Measurements from ENCODE around the gene DHX36. TPM values are rescaled to one million over a fixed set of nuclear protein-coding genes. Genes with fewer than 3 reads are reported as not detected.

DHX36 gene, protein sequence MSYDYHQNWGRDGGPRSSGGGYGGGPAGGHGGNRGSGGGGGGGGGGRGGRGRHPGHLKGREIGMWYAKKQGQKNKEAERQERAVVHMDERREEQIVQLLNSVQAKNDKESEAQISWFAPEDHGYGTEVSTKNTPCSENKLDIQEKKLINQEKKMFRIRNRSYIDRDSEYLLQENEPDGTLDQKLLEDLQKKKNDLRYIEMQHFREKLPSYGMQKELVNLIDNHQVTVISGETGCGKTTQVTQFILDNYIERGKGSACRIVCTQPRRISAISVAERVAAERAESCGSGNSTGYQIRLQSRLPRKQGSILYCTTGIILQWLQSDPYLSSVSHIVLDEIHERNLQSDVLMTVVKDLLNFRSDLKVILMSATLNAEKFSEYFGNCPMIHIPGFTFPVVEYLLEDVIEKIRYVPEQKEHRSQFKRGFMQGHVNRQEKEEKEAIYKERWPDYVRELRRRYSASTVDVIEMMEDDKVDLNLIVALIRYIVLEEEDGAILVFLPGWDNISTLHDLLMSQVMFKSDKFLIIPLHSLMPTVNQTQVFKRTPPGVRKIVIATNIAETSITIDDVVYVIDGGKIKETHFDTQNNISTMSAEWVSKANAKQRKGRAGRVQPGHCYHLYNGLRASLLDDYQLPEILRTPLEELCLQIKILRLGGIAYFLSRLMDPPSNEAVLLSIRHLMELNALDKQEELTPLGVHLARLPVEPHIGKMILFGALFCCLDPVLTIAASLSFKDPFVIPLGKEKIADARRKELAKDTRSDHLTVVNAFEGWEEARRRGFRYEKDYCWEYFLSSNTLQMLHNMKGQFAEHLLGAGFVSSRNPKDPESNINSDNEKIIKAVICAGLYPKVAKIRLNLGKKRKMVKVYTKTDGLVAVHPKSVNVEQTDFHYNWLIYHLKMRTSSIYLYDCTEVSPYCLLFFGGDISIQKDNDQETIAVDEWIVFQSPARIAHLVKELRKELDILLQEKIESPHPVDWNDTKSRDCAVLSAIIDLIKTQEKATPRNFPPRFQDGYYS
- 21.6 and 32.3 TPM in 2 replicates for total RNA-seq

DNA sequence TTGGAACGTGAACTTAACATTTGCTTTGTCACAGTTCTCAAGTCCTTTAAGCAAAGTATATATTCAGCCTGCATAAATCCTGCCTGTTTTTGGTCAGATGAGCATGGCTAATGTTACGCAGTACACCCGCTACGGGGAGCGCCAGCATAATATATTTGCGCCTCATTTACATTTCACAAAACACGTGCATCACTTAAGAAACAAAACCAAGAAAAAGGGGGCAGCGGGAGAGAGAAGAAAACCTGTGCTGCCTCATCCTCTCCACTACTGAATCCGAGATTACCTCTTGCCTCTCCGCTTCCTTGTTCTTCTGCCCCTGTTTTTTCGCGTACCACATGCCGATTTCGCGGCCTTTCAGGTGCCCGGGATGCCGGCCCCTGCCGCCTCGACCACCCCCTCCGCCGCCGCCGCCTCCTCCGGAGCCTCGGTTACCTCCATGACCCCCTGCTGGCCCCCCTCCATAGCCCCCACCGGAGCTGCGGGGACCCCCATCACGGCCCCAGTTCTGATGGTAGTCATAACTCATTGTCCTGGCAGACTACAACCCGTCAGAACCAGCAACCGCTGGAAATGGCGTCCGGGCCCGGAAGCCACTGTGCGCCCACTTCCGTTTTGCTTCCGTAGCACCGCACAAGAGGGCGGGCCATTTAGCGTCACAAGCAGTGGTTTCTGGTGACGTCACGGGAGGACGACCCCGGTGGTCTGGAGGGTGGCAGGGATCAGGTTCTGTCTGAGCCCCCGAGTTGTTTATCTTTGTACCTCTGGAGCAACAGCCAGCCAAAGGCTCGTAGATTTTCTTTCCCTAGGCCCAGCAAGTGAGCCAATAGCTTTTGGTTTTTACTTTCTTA is at the start of gene DHX36:
Gene DHX36, minus strand, starts transcription at position 597 of the 848 bp plus-strand sequence. Its CDS starts 71 bp downstream, at position 526.
- peak; percentile 92 to 95 for DNase-seq (ENCODE audit: low read depth in 2 of 2)

GRCh38 chr3:154367221-154367620 is 42.9 kb upstream of the DHX36 start:
- DNase-seq (ENCODE audit: low read depth in 2 of 2) = no peak

GRCh38 chr3:154364849-154365248 is 40.6 kb upstream of the DHX36 start:
- no peak for DNase-seq (ENCODE audit: low read depth in 2 of 2)

DNA sequence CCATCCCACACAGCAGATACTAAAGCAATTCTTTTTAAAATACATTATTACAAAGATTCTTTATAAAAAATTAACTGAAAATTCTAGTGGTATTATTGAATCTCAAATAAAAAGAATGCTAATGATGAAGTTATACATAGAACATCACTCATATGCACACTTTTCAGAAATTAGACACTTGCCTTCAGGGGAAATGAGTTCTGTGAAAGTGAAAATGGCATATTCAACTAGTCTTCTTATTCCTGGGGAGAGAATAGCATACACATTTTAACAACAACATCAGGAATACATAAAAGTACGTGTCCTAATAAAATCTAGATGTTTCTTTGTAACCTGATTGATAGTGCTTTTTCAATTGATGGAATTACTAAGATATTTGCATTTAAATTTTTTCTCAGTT is 36.8 kb upstream of the DHX36 start:
- no peak for DNase-seq (ENCODE audit: low read depth in 2 of 2)

DNA sequence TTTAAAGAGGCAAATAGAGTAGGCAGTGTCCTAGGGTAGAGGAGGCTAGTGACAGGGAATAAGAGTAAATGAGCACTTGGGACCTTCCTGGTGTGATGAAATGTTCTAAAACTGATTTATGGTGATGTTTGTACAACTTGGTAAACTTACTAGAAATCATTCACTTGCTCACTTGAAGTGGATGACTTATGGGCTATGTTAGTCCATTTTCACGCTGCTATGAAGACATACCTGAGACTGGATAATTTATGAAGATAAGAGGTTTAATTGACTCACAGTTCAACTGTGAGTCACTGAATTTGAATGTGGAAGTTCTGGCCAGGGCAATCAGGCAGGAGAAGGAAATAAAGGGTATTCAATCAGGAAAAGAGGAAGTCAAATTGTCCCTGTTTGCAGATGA is 31.7 kb upstream of the DHX36 start:
- no peak for DNase-seq (ENCODE audit: low read depth in 2 of 2)

DNA sequence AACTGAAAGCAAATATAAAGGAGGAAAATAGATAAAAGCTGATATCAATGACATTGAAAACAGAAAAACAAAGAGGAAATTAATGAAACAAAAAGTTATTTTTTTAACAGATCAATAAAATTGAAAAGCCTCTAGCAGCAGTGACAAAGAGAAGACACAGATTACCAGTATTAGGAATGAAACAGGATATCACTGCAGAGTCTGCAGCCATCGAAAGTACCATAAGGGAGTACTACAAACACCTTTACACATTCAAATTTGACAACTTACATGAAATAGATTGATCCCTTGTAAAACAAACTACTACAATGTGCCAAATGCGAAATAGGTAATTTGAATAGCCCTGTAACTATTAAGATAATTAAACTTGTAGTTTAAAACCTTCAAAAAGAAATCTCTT is 24.9 kb upstream of the DHX36 start:
- DNase-seq (ENCODE audit: low read depth in 2 of 2) = no peak

DNA sequence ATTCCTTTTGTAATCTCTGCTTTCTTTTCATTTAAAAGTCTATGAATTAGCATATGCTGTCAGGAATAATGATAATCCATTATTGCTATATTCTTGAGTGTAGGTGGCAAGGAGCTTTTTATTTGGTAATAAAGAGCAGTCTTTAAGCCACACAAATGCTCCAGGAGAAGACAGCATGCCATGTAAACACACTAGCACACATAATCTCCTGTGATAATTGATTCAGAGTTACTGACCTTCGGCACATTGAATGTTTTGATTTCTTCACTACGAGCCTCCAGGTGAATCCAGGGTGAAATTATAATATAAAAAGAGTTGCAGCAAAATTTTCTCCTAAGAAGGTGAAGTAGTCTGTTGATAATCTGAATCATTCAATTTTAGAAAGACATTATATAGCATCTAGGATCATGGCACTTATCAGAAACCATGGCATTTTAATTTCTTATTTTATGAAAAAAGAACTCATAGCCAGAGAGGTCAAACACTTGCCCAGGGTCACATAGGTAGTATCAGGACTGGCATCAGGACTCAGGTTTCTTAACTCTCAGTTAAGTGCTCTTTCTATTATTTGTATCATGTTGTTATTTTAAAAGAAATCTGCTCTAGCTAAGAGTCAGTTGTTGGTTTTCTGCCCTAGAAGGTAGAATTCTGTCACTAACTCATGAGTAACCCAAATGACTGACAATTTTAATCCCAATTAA is 21.3 kb upstream of the DHX36 start:
- DNase-seq (ENCODE audit: low read depth in 2 of 2) = no peak

DNA sequence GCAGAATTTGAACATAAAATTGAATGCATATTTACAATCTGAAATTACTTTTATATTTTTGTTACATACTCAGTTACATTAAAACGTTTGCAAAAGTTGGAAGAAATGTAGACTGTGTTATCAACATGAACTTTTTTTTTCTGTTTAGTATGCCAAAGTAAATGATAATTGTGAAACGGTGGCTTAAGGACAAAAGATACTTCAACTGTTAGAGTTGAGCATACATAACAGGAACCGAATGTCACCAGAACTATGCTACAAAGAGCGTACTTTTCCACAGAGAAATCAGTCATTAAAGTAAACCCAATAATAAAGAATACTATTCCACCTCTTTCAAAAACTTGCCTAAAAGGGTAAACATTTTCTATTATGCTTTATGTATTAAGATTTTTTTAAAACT is 14.3 kb upstream of the DHX36 start:
- DNase-seq (ENCODE audit: low read depth in 2 of 2) = no peak

DNA sequence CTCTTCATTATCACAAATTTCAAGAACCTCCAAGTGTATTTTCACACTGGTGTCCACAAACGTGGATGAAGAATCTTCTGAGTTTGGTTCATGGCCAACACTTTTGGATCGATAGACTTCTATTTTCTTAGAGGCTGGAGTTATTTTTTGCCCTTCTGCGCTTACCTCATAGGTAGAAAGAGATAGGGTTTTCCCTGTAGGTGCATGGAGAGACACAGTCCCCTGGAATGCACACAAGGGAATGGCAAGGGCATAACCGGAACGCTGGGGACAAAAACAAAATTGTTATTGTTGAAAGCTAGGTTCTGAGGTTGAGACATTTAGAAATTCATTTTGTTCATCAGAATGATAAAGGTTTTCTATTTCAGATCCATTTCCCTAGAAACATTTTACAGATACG is 13.7 kb upstream of the DHX36 start:
- no peak for DNase-seq (ENCODE audit: low read depth in 2 of 2)

DNA sequence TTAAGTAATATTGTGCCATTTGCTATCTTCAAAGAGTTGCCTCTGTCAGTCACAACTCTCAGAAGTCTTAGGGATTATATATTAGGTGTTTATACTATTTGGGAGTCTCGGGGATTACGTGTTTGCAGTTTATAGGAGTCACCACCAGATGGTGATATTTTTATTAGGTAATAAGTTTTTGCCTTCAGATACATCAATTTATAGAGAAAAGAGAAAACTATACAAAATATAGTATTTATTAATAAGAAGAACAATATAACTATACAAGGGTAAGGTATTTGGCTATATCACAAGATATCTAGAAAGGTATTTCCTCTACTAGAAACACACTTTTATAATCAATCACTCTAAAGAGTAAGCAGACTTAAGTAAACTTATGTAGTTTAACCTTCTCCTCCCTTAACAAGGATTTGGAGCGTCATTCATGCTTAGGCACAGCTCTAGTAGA is 10.7 kb upstream of the DHX36 start:
- DNase-seq (ENCODE audit: low read depth in 2 of 2) = peak; percentile 55 to 58

GRCh38 chr3:154327871-154328270 is 3.6 kb upstream of the DHX36 start:
- DNase-seq (ENCODE audit: low read depth in 2 of 2) = no peak

GRCh38 chr3:154324919-154325318 is 632 bp upstream of the DHX36 start:
- DNase-seq (ENCODE audit: low read depth in 2 of 2) = peak in 1 of 2 donors; percentile 0

DNA sequence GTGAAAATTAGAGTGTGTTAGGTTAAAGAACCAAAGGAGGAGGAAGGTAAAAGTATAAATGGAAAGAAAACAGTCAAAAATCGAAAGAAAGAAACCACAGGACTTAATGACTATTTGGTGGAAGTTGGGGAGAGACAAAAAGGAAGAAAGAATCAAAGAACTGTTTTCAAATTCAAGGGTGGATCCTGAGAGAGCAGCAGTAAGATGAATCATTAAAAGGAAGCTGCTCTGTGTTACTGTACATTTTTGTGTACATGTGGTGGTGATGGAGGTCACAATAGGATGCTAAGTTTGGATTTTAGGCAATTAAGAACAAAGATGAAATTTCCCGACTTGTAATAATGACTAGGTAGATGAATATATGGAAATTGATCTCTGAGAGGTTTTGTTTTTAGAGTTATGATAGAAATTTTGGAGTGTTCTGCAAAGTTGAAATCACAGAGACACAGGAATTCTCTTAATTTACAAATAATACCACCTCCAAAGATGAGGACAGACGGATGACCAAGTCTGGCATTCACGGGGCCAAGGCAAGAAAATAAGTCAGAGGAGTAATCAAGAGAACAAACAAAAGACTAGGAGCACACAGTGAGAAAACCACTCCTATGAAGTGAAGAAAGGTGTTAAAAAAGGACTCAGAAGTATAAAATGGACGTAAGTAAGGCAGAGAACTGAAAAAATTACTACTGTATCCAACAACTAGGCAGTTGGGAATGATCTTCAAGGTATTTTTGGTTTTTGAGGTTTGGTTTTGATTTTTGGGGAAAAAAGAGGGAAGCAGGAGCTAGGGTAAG is 7.1 kb downstream of the DHX36 start:
- DNase-seq (ENCODE audit: low read depth in 2 of 2) = peak in 1 of 2 donors; percentile 23

GRCh38 chr3:154314152-154314551 is 10.1 kb downstream of the DHX36 start:
- DNase-seq (ENCODE audit: low read depth in 2 of 2) = no peak

GRCh38 chr3:154310840-154311239 is 13.4 kb downstream of the DHX36 start:
- DNase-seq (ENCODE audit: low read depth in 2 of 2) = peak in 1 of 2 donors; percentile 12

DNA sequence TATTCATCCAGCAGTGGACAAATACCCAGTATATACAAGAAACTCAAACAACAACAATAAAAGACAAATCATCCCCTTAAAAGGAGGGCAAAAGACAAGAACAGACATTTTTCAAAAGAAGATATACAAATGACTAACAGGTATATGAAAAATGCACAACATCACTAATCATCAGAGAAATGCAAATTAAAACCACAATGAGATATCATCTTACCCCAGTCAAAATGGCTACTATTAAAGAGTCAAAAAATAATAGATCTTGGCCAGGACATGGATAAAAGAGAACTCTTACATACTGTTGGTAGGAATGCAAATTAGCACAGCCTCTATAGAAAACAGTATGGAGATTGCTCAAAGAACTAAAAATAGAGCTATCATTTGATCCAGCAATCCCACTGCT is 16.9 kb downstream of the DHX36 start:
- no peak for DNase-seq (ENCODE audit: low read depth in 2 of 2)

DNA sequence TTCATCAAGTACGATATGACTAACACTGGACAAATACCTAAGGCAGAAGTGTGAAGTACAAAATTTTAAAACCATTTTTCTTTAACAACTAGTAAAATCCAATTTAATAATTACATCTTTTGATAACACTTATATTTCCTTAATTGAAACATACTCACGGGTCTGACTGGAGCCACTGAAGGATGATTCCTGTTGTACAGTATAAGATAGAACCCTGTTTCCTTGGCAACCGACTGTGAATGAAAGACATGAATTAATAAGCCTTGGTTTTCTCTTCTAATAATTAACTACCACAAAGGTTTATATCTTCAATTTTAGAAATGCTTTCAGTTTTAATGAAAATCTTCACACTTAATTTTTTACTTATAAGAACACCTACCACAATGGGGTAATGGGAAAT is 19.4 kb downstream of the DHX36 start:
- DNase-seq (ENCODE audit: low read depth in 2 of 2) = no peak

DNA sequence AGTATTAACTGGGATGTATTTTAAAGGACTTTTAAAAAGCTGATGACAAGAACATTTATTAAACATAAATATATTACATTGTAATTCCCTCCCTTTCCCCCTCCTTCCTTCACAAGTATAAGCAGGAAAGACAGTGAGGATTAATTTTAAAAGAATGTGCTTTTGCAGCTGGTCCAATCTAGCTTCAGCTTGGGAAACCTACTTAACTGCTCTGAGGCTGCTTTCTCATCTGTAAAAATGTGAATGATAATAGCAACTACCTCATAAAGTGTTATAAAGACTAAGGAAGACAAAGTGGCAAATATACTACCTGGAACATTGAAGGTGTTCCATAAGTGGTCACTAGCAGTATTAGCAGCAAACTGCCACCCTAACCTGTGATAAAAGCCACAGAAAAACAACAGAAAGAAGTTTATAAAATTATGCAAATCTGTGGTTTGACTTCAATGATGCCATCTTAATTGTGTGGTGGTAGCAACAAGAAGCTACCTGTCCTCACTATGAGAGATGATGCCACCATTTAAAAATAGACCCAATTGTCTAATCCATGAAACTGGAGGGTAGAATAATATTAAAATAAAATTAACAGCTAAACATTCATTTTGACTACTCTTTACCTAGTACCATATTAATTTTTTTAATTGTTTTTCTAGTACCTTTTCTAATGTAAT is 20.0 kb downstream of the DHX36 start:
- peak in 1 of 2 donors; percentile 2 for DNase-seq (ENCODE audit: low read depth in 2 of 2)

DNA sequence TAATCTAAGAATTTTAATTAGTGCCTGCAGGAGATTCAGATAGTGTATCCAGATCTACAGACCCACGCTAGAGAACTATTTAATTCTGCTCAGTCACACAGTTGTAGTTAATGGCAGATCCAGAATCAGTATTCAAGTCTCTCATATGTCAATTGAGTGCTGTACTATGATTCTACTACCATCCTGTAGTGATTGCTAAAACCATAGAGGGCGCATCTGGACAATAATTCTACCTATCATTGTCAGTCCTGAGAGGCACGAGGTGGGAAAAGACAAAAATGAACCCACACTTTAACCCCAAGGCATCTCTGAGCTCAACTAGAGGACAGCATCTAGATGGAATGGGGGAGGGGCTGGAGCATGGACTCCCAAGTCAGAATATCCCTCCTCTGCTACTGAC is 22.7 kb downstream of the DHX36 start:
- no peak for DNase-seq (ENCODE audit: low read depth in 2 of 2)
